Sigmoid colon (tissue), 7 donors: ENCODE data around the gene TOX2. TPM values are rescaled to one million over a fixed set of nuclear protein-coding genes. Genes with fewer than 3 reads are reported as not detected.

ENCODE experiments used
- DNase-seq: peaks from one replicate; pipeline ENCODE4 v3.0.0-alpha.2; 2019
- H3K27ac ChIP-seq, 4 donors: fragments of 200-600 bp; sonication (generic); one replicate each; pipeline ENCODE4 v1.5.1; 2016 to 2019; ENCODE audit warnings: mild to moderate bottlenecking in 1 of 4
- H3K27me3 ChIP-seq, 3 donors: fragments of 200-600 bp; sonication (generic); one replicate each; pipeline ENCODE4 v1.5.1; 2019; ENCODE audit warnings: mild to moderate bottlenecking in 1 of 3
- H3K36me3 ChIP-seq, 4 donors: fragments of 200-600 bp; sonication (generic); one replicate each; pipeline ENCODE4 v1.5.1; 2016 to 2019
- H3K4me1 ChIP-seq, 4 donors: fragments of 200-600 bp; sonication (generic); one replicate each; pipeline ENCODE4 v1.5.1; 2017 to 2019
- H3K4me3 ChIP-seq, 4 donors: fragments of 200-600 bp; sonication (generic); one replicate each; pipeline ENCODE4 v1.5.1; 2017 to 2019; ENCODE audit warnings: mild to moderate bottlenecking in 2 of 4, moderate library complexity in 1 of 4
- H3K9me3 ChIP-seq, 4 donors: fragments of 200-600 bp in 3 of 4; sonication (generic) in 3 of 4; one replicate each; pipeline versions ENCODE4 v1.5.1 to v1.6.1; 2013 to 2019
- EP300 ChIP-seq, 4 donors: sonication (generic); formaldehyde crosslinking; IDR thresholded peaks; one replicate each; pipeline ENCODE4 v1.6.1; 2017; ENCODE audit warnings: antibody characterized with exemption in 4 of 4
- POLR2A ChIP-seq, 2 donors: fragments of 450-650 bp; IDR thresholded peaks; one replicate each; pipeline ENCODE4 v1.6.1; 2016; ENCODE audit warnings: antibody characterized with exemption in 2 of 2, mild to moderate bottlenecking in 2 of 2, moderate library complexity in 2 of 2
- POLR2AphosphoS5 ChIP-seq, 4 donors: sonication (generic); formaldehyde crosslinking; IDR thresholded peaks; one replicate each; pipeline ENCODE4 v1.6.1; 2017; ENCODE audit warnings: antibody characterized with exemption in 4 of 4
- WGBS, 2 donors: extraction: QIAGEN DNeasy Blood & Tissue Kit; methylation state at CpG; one replicate each; pipeline ENCODE4 v1.1.7; 2013; 5-methylcytosine and 5-hydroxymethylcytosine counted together
- intact Hi-C: fragments of 100-400 bp; cut with DNase I; formaldehyde crosslinking; loops from one replicate; pipeline ENCODE4 v1.15.1; 2023
- polyA plus RNA-seq, 3 donors: library from polyadenylated mRNA; stranded (reverse); fragments of 200-250 nt; gene quantifications; one replicate each; pipeline ENCODE4 v1.2.3, GENCODE V29; 2013
- total RNA-seq, 4 donors: library from RNA; depleted of rRNA; stranded (reverse); fragments of >200 nt; gene quantifications; one replicate each; pipeline ENCODE4 v1.1.0, GENCODE V29; 2016
- TF ChIP-seq, protein P1 (sequence below), 4 experiments: fragments of 450-650 bp in 3 of 4; fragments of 200-600 bp in 1 of 4; IDR thresholded peaks; one replicate each; pipeline ENCODE4 v1.5.1; 2016 to 2019; ENCODE audit warnings: antibody characterized with exemption in 4 of 4, mild to moderate bottlenecking in 3 of 4, moderate library complexity in 2 of 4
- donor health status: healthy with polysubstance abuse.
- donor health status: Bipolar disorder and iron deficiency.
- donor health status: healthy.

TOX2 gene
- total and polyA plus RNA-seq, 7 donors = 0.27 to 8.1 (median 1.7) TPM

- TF ChIP-seq POLR2AphosphoS5 (IDR thresholded peaks at IDR 0.05) = no peak
- no peak for TF ChIP-seq POLR2A (IDR thresholded peaks at IDR 0.05)
- TF ChIP-seq EP300 (IDR thresholded peaks at IDR 0.05) = no peak
- TF ChIP-seq, protein P1, sequence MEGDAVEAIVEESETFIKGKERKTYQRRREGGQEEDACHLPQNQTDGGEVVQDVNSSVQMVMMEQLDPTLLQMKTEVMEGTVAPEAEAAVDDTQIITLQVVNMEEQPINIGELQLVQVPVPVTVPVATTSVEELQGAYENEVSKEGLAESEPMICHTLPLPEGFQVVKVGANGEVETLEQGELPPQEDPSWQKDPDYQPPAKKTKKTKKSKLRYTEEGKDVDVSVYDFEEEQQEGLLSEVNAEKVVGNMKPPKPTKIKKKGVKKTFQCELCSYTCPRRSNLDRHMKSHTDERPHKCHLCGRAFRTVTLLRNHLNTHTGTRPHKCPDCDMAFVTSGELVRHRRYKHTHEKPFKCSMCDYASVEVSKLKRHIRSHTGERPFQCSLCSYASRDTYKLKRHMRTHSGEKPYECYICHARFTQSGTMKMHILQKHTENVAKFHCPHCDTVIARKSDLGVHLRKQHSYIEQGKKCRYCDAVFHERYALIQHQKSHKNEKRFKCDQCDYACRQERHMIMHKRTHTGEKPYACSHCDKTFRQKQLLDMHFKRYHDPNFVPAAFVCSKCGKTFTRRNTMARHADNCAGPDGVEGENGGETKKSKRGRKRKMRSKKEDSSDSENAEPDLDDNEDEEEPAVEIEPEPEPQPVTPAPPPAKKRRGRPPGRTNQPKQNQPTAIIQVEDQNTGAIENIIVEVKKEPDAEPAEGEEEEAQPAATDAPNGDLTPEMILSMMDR (IDR thresholded peaks at IDR 0.05) = no peak
- WGBS, 2 donors = 62 to 71% methylated on average over 6 of the region's 6 CpGs
- Histone ChIP-seq H3K36me3 (no peaks in the 10 kb centered on the region), H3K4me1 (no peaks in the 10 kb centered on the region), H3K4me3 (no peak overlapping the region), H3K27me3 (no peaks in the 10 kb centered on the region), H3K9me3 (no peaks in the 10 kb centered on the region), H3K27ac (no peak overlapping the region)
- intact Hi-C loops = no loop called here
- DNase-seq = no peak
Observed at GRCh38 chr20:43947316-43947710, 32.7 kb downstream of the TOX2 start.

GRCh38 chr20:43948455-43948854, 33.8 kb downstream of the TOX2 start:
- WGBS, 2 donors = 95 to 96% methylated on average over 8 of the region's 8 CpGs
- Histone ChIP-seq H3K9me3 (no peaks in the 10 kb centered on the region), H3K36me3 (no peaks in the 10 kb centered on the region), H3K4me1 (no peaks in the 10 kb centered on the region), H3K27ac (no peak overlapping the region), H3K27me3 (no peaks in the 10 kb centered on the region), H3K4me3 (no peak overlapping the region)
- intact Hi-C loops = no loop called here
- DNase-seq = no peak
- TF ChIP-seq POLR2AphosphoS5 (IDR thresholded peaks at IDR 0.05) (no peak), POLR2A (IDR thresholded peaks at IDR 0.05) (no peak), EP300 (IDR thresholded peaks at IDR 0.05) (no peak)
- TF ChIP-seq, protein P1 (IDR thresholded peaks at IDR 0.05) = no peak

DNA sequence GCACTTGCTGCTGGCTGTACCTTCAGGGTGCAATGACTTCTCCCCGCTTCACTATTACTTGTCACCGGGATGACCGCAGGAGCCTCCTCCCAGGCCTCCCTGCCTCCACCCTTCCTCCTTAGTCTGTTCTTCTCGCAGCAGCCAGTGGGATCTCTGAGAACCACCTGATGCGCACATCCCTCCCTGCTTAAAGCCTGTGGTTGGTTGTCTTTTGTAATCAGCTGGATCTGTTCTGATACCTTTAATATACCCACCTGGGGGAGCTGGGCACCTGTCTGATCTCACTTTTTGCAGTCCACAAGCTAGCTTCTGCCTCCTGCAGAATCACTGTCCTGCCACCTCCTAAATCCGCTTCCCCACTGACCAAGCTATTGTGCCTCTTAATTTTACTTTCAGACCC, 34.6 kb downstream of the TOX2 start:
- Histone ChIP-seq H3K4me3 (no peak overlapping the region), H3K36me3 (no peaks in the 10 kb centered on the region), H3K4me1 (no peaks in the 10 kb centered on the region), H3K27me3 (no peaks in the 10 kb centered on the region), H3K27ac (no peak overlapping the region), H3K9me3 (no peaks in the 10 kb centered on the region)
- intact Hi-C loops = no loop called here
- 93 to 95% methylated on average over 6 of the region's 6 CpGs for WGBS, 2 donors
- no peak for DNase-seq
- TF ChIP-seq EP300 (IDR thresholded peaks at IDR 0.05) (no peak), POLR2AphosphoS5 (IDR thresholded peaks at IDR 0.05) (no peak), POLR2A (IDR thresholded peaks at IDR 0.05) (no peak)
- TF ChIP-seq, protein P1 (IDR thresholded peaks at IDR 0.05) = no peak

- Histone ChIP-seq H3K4me1 (peaks cover 0 to 4% (median 2%) of the 10 kb centered on the region in 4 donors), H3K4me3 (no peak overlapping the region), H3K27ac (no peak overlapping the region), H3K36me3 (no peaks in the 10 kb centered on the region), H3K27me3 (no peaks in the 10 kb centered on the region), H3K9me3 (no peaks in the 10 kb centered on the region)
- TF ChIP-seq, protein P1 (IDR thresholded peaks at IDR 0.05) = no peak
- no peak for TF ChIP-seq POLR2AphosphoS5 (IDR thresholded peaks at IDR 0.05)
- TF ChIP-seq EP300 (IDR thresholded peaks at IDR 0.05) = no peak
- no peak for TF ChIP-seq POLR2A (IDR thresholded peaks at IDR 0.05)
- WGBS, 2 donors = 53 to 78% methylated on average over 18 of the region's 18 CpGs
- intact Hi-C loops = no loop called here
- no peak for DNase-seq
Observed at GRCh38 chr20:43949741-43950618, 35.3 kb downstream of the TOX2 start.
